ENCODE results near the gene ETV4. TPM values are rescaled to one million over a fixed set of nuclear protein-coding genes. Genes with fewer than 3 reads are reported as not detected.

Gene ETV4
- total and polyA plus RNA-seq, 2 of the 13 experiments (the other 11 are each of a cell fraction or from before 2014, with no cell fraction given), result 128 to 330 TPM

GRCh38 chr17:43581613-43582012, 35.5 kb upstream of the ETV4 start (continued):
- TF ChIP-seq SOX13 (IDR thresholded peaks at IDR 0.05) (no peak), SOX13 (CRISPR knock-in tag; conservative IDR thresholded peaks at IDR 0.05 in 1 of 2, IDR thresholded peaks at IDR 0.05 in 1 of 2) (peak in 1 of 2 experiments; percentile 67; a peak in 1 of 4 replicates), POLR2G (IDR thresholded peaks at IDR 0.05; ENCODE audit: low read depth, low read length) (0 out of 2 replicates have a peak, but pooled peaks have one; percentile 33), ZMYM3 (CRISPR knock-in tag; IDR thresholded peaks at IDR 0.05) (peak; percentile 11; the same call in 1 of the 2 replicates), PRDM10 (CRISPR knock-in tag; IDR thresholded peaks at IDR 0.05; ENCODE audit: low read depth) (peak; percentile 84), GLI4 (CRISPR knock-in tag; IDR thresholded peaks at IDR 0.05; ENCODE audit: borderline replicate concordance) (no peak), SMC3 (IDR thresholded peaks at IDR 0.05; ENCODE audit: low read length) (no peak), HNF4G (IDR thresholded peaks at IDR 0.05; ENCODE audit: borderline replicate concordance, low read depth, low read length) (peak; percentile 69), HNF4G (CRISPR knock-in tag; IDR thresholded peaks at IDR 0.05; ENCODE audit: borderline replicate concordance, low read depth) (peak; percentile 76; the same call in 1 of the 2 replicates), FOXJ3 (CRISPR knock-in tag; IDR thresholded peaks at IDR 0.05; ENCODE audit: borderline replicate concordance) (no peak), MED1 (CRISPR knock-in tag; IDR thresholded peaks at IDR 0.05) (0 out of 2 replicates have a peak, but pooled peaks have one; percentile 16), HNF4A (CRISPR knock-in tag; IDR thresholded peaks at IDR 0.05) (peak; percentile 93), TEF (CRISPR knock-in tag; IDR thresholded peaks at IDR 0.05) (no peak), YY1 (IDR thresholded peaks at IDR 0.05; ENCODE audit: insufficient read depth, insufficient replicate concordance, low read depth, low read length) (peak; percentile 12), ZNF275 (CRISPR knock-in tag; IDR thresholded peaks at IDR 0.05; ENCODE audit: borderline replicate concordance) (no peak), GFI1 (CRISPR knock-in tag; IDR thresholded peaks at IDR 0.05; ENCODE audit: borderline replicate concordance) (no peak)
- TF ChIP-seq, protein P1, sequence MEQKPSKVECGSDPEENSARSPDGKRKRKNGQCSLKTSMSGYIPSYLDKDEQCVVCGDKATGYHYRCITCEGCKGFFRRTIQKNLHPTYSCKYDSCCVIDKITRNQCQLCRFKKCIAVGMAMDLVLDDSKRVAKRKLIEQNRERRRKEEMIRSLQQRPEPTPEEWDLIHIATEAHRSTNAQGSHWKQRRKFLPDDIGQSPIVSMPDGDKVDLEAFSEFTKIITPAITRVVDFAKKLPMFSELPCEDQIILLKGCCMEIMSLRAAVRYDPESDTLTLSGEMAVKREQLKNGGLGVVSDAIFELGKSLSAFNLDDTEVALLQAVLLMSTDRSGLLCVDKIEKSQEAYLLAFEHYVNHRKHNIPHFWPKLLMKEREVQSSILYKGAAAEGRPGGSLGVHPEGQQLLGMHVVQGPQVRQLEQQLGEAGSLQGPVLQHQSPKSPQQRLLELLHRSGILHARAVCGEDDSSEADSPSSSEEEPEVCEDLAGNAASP (CRISPR knock-in tag; IDR thresholded peaks at IDR 0.05; ENCODE audit: borderline replicate concordance), result peak; percentile 47; the same call in 1 of the 2 replicates
- TF ChIP-seq, protein P2, sequence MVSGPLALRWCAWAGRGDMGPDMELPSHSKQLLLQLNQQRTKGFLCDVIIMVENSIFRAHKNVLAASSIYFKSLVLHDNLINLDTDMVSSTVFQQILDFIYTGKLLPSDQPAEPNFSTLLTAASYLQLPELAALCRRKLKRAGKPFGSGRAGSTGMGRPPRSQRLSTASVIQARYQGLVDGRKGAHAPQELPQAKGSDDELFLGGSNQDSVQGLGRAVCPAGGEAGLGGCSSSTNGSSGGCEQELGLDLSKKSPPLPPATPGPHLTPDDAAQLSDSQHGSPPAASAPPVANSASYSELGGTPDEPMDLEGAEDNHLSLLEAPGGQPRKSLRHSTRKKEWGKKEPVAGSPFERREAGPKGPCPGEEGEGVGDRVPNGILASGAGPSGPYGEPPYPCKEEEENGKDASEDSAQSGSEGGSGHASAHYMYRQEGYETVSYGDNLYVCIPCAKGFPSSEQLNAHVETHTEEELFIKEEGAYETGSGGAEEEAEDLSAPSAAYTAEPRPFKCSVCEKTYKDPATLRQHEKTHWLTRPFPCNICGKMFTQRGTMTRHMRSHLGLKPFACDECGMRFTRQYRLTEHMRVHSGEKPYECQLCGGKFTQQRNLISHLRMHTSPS (CRISPR knock-in tag; IDR thresholded peaks at IDR 0.05; ENCODE audit: low read depth), result peak; percentile 93
